Activated CD4-positive, CD25-positive, alpha-beta regulatory T cell treated with anti-CD3 and anti-CD28 coated beads, Interleukin-2, amount 50 U/mL, for 72 hours (primary cell): Measurements from ENCODE around the gene TPM1.

Experiments
- DNase-seq: peaks from one replicate; pipeline ENCODE4 v3.0.0; 2021

TPM1 gene

DNA sequence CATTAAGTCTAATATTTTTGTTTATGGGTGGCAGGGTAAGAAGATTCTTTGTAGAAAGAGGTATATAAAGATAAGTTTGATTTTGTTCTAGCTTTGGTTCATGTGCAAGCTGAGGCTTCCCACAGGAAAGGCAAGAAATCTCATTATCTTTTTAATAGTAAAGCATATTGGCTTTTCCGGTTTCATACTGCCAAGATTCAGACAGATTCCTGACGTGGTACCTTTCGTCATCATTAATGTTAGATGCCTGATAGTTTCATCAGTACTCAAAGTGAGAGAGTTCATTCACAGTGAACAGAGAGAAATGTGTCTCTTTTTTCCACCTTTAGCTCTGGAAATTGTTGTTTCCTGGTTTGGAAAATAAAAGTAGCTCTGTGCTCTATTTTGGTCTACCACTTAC is 16.5 kb downstream of the TPM1 start:
- no peak for DNase-seq

DNA sequence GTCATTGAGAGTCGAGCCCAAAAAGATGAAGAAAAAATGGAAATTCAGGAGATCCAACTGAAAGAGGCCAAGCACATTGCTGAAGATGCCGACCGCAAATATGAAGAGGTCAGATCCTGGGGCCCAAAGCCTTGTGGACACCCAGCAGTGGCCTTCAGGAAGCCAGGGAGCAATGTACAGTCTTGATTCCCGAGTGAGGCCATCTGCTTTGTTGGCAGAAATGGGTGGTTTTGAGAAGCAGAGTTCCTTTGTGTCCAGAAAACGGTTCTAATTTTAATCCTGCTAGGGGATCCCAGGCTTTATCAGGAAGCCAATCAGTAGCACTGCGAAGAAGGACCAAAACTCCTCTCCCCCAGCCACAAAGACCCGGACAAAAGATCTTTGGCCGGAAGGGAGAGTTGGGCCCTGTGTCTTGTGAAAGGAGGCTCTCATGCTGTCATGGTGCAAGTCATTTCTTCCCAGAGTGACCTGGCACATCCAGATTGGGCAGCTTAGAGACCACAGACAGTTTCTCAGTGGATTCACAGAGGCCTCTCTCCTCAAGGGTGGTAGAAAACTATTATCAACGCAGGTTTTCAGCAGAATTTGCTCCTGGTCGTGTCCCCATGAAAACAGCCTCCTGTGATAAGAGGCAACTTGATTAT is 17.1 kb downstream of the TPM1 start:
- no peak for DNase-seq

DNA sequence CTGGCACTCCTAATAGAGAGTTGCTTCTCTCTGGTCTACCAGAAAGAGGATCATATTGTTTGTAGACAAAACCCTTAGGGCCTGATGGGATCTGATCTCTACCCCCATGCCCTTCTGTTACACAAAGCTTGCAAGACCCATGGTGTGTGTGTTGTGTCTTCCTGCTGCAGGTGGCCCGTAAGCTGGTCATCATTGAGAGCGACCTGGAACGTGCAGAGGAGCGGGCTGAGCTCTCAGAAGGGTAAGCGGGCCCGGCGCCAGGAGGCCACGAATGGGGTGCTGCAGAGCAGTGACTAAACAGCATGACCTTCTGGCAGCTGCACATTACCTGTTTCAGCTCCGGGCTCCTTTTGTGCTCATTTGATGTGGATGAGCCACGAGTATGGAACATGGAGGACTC is 18.2 kb downstream of the TPM1 start:
- DNase-seq, result no peak

DNA sequence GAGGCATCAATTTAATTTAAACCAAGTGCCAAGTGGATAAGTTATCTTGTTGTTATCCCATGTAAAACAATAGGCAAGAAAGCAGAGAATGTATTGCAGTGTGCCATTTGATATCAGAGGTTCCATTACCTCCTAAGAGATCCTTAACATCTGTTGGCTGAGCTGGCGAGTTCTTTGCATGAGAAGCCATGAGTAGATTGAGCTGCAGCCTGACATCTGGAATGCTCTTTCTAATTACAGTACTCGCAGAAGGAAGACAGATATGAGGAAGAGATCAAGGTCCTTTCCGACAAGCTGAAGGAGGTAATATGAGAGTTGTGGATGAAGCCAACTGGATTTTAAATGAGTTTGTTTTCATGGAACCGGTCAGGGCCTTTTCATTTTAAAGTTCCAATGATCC is 19.4 kb downstream of the TPM1 start:
- DNase-seq, result no peak

DNA sequence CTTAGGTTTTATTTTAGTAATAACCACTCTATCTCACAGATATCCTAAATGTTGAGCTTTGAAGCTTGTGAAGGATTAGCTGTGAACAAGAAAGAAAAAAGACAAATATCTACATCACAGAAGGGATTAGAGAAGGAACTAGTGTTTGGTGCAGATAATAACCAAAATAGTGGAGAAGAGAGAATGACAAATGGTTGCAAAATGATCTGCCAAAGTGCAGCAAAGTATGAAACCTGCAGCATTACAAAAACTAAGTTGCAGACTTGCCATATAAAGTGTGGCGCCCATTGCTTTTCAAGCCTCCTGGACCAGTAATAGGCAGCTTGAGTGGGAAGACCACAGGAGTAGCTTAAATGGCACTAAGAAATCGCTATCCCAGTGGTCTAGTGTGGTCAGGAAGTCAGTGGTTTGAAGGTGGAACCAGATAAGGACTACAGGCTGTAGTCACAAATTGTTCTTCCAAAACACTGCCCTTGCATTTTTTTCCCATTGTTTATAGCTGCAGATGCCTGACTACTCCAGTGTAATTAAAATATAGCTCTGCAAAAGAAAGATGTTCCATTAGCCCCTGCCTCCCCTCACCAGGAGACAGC is 20.7 kb downstream of the TPM1 start:
- DNase-seq, result no peak

DNA sequence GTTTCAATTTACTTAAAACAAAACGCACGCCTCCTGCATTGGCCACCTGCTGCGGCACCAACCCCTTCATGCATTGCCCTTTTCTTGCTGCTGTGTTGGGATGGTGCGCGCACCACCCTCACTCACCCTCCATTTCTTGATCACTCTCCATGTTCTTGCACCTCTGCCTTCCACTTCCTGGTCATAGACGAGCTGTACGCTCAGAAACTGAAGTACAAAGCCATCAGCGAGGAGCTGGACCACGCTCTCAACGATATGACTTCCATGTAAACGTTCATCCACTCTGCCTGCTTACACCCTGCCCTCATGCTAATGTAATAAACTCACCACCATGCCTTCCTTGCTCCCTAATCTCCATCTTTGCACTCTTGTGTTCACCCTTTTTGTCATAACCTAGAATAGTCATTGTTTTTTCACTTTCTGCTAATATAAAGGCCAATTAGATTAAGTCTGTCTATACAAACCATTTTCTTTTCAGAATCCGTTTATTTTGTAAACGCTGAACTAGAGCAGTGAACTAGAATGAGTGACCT is 21.4 kb downstream of the TPM1 start:
- no peak for DNase-seq

DNA sequence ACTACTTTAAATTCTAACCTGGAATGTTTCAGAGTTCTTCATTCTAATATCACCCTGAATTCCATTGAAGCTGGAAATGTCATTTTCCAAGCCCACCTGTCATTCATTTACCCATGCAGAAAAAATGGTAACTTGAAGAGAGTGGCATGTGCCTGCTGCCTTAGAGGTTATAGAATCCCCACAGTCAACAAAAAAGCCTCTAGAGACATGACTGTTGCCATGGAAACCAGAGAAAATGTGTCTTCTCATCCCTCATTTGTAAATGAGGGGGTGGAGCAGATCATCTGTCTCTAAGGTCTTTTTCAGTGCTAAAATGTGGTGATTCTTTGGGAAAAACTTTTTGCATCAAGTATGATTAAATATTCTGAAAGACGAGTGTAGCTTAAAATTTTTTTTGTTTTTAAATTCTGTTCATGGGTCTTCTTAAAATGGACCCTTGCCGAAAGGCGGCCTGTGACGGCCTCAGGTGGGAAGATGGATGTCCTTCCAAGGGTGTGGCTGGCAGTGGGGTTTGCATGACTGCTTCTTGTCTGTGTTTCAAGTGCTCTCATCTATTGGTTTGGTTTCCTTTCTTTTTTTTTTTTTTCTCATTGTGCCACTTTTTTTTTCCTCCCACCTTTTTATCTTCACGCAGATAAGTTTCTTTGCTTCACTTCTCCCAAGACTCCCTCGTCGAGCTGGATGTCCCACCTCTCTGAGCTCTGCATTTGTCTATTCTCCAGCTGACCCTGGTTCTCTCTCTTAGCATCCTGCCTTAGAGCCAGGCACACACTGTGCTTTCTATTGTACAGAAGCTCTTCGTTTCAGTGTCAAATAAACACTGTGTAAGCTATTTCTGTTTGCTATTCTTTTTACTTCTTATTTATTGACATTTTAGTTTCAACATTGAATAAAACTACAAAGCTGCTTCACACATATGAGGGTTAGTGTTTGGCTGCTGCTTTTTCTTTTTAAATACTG is 23.0 kb downstream of the TPM1 start:
- DNase-seq, result no peak

DNA sequence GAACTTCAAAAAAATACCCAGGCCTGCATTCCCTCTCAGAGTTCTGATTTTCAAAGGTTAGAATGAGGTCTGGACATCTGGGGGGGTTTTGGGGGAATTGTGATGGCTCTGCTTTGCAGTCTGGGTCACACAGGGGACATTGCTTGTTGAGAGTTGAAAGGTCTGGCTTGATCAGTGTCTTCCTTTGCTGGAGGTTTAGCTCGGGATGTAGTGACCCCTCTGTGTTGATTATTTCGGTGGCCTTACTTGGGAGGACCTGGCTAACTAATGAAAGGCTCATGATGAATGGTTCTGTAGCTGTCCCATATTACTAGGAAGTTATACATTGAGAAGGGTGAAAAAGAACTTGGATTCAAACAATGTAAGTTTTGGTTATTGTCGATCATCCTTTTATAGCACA is 23.7 kb downstream of the TPM1 start:
- no peak for DNase-seq

DNA sequence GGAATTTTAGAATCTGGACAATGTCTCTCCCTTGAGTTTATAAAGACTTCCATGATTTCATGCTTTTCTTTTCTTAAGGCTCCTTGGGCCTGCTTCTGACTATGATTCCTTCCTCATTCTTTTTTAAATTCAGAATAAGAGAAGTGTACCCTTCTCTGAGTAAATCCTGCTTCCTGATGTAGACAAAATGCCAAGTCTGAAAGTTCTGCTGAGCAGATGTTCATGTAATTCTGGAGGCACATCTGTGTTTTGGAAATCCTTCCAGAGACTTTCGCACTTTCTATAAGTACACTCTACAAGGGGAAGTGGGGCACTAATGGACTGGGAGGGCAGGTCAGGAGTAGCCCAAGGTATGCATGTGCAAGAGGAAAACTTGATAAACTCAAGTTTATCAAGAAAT is 24.8 kb downstream of the TPM1 start:
- DNase-seq, result no peak

DNA sequence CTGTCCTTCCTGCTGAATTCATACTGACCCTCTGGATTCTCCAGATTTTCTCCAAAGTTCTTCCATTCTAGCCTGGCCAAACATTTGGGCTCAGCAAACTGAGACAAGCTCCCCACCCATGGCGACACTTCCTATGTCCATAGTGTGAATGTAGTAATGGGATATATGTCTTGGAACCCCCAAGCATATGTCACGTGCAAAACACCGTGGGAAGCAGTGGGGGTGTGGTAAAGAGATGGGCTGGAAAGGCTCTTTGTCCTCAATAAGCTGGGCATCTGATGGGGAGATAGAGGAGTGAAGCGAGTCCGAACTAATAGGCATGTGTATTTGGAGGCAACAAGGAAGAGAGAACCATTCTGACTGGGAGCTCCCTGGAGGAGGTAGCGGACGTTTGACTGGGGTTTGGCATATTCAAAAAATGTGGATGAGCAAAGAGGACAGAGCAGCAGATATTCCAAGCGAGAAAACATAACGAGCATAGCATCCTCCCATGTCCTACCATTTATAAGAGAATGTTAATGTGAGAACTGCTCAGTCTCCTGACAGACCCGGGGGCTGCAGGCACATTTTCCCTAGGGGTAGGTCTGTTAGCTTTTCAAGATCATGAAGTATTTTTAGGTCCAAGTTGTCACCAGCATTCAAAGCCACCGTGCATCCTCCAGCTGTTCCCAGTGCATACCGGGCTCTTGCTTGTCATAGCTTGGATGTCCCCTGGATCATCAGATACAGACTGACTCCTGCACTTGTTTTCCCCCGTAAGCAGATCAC is 25.6 kb downstream of the TPM1 start:
- no peak for DNase-seq

DNA sequence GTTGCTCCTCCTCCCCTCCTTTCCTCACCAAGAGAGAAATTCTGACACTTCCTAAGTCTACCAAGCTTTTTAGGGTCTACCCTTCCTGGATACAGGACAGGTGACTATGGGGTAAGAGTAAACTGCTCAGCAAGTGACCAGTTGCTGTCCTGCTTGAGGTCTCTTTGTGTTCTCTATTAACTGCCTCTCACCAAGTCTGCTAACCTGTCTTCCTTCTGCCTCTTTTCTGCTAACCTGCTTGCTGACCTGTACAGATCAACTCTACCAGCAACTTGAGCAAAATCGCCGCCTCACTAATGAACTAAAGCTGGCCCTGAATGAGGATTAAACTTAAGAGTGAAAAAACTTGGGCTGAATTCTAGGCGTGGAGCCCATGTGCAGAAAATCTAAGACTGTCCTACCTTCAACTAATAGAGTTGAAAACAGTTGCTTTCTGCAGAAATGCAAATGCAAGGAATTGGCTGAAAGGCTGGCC is 27.1 kb downstream of the TPM1 start:
- no peak for DNase-seq

DNA sequence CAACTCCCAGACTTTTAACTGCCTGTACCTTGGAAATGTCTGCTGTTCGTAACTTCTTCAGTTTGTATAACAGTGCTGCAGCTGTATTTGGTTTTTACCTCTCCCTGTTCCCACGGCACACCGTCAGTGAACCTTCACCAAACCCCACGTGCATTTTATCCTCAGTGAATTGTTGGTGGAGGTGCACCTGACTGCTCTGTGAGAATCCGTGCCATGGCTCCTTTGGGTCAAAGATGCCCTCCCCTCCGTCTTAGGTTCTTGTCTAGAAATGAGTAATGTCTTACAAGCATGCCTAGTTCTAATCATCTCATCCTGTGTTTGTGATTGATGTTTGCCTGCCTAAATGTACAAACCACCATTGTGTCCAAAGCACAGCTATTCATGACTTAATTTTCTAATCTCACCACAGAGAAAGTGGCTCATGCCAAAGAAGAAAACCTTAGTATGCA is 28.2 kb downstream of the TPM1 start:
- DNase-seq, result no peak

DNA sequence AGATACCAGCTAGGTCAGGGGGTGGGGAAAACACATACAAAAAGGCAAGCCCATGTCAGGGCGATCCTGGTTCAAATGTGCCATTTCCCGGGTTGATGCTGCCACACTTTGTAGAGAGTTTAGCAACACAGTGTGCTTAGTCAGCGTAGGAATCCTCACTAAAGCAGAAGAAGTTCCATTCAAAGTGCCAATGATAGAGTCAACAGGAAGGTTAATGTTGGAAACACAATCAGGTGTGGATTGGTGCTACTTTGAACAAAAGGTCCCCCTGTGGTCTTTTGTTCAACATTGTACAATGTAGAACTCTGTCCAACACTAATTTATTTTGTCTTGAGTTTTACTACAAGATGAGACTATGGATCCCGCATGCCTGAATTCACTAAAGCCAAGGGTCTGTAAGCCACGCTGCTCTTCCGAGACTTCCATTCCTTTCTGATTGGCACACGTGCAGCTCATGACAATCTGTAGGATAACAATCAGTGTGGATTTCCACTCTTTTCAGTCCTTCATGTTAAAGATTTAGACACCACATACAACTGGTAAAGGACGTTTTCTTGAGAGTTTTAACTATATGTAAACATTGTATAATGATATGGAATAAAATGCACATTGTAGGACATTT is 28.9 kb downstream of the TPM1 start:
- no peak for DNase-seq

DNA sequence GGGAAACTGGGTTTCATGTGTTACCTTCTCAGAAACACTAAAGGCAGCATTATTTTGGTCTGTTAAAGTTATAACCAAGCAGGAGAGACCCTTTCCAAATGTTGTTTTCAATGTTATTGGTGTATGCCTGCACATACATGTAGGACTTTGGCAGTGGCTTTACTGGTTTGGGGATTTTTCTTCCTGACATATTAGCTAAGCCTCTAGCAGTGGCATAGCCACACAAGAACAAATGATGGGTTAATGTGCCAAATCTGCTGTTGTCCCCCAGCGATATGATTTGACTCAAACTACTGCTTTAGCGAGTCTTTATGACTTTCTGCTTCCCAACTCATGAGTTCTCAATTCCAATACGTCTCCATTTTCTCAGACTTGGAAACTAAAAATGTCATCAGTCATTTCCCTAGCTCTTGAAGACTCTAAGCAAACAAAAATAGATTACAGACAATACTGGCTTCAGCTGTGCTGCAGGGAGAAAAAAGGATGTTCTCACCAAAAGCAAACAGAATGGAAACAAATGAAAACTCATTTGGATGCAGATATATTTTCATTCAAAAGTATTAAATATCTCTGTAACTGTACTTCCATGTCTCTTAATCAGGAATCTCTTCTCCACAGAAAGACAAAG is 29.6 kb downstream of the TPM1 start:
- no peak for DNase-seq

DNA sequence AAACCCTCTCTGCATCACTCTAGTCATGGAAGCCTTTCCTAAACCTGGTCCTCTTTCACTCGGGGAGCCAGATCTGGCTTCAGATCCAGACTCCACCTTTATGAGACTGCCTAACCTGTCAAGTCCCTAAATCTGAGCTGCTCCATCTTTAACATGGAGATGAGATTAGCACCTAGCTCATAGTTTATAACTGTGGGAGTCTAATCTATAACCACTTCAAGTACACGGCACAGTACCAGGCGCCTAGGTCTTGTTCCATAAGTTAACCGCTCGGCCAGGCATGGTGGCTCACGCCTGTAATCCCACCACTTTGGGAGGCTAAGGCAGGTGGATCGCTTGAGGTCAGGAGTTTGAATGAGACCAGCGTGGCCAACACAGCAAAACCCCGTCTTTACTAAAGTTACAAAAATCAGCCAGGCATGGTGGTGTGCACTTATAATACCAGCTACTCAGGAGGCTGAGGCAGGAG is 30.3 kb downstream of the TPM1 start:
- no peak for DNase-seq

DNA sequence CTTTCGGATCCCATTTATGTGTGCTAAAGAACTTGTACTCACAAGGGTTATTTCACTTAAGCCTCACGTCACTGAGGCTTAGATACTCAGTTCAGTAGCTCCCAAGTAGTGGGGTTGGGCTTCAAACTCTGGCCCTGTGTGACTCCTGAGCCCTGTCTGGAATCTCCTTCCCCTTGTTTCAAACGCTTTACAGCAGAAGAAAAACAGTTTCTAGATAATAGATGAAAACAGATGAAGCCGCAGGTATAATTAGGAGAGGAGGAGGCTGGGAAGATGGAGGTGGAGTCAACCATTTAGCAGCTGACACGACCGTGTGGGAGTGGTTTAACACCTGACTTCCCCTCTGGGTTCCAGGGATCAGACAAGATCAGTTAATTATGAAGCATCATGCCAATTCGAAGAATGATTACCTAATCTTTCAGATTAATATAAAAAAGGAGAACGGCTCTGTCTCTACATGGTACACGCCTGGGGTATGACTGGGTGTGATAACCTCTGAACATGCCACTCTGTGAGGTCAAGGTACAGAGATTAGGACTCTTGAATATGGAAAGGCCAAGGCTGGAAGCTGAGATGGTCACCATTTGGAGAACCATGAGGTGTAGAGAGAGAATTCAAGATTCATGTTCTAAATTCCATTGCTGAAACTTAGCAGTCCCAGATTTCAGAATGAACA is 31.1 kb downstream of the TPM1 start:
- no peak for DNase-seq

DNA sequence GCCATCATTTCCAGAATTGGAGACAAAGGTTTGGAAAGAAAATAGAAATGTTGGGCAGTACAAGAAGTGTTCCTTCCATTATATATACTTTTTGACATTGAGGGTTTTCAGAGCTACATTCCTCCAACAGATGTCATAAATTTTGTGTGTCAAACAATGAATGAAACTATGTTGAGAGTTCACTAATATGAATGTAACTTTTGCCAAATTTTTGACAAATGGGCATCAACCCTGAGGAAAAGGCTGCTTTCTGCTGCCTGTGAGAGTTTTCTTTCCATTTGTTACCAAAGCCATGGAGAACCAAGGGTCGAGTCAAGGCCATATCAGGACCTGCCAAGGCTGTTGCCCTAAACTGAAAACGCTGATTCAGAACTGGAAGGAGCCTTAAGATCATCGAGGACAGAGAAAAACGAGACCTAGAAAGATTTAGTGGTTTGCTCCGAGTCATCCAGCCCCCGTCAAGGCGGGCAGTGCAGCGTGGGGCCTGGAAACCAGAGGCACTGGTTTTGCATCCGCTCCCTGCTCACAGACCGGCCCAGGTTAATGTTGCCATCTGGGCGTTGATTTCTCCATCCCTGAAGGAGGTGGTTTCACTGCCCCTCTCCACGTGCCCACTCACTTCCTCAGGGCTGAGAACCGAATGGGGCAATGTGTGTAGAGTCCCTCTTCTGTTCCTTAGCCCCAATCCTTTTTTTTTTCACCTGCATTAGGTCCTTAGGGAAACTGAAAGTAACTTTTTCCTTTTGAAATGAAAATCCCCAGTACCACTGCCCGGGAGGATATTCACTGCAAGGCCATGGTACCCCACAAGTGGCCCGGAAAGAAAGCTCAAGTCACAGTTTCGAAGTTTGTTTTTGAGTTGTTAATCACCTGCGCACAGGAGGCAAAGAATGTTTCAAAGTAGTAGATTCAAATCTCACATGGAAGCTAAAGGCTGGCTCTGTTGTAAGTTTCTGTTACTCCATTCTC is 32.8 kb downstream of the TPM1 start:
- no peak for DNase-seq

DNA sequence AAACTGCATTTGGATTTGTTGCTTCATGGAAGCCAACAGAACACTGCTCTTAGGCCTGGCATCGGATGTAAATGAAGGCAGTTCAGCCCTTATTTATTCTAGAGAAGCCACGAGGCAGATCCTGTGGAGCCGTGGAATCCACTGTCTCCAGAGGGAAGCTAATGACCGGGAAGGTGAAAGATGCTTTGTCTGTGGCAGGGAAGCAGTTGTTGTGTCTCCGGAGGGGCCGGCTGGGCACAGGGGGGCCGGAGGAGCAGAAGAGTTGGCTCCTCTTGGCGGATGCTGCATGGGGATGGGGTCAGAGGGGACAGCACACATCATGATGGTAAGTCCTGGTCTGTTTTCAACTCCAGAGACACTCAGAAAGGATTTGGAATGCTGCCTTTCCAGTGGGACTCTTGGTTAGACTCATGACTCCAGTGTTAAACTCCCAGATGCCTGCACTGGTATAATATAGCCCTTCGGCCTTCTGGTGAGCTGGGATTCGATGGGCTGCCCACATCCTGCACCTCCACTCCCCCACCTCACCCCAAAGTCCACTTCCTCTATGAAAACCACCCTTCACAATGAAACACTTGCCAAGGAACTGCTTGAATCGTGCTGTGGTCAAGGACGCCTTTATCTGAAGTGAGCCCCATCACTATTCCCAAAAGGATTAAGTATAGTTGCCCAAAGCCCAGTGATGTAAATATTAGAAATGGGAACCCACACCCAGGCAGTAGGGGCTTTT is 33.6 kb downstream of the TPM1 start:
- DNase-seq, result no peak

DNA sequence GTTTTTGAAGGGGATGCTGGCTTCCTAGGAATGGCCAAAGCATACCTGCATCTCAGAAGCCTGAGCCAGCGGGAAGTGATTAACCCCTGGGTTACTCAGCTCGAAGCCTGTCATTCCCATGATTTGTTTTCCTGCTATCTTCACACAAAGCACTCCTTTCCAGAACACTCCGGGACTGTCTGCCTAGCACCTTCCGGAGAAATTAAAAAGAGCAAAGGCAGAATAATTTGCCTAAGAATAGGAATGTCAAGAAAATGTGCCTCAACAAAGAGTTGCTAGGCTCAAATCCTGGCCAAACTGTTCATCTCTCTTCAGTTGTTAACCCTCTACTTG is 34.1 kb downstream of the TPM1 start:
- DNase-seq, result no peak
